Measurements from ENCODE around the gene PRCD.
"Not testable (repeated sequence)": the region's sequence is repeated elsewhere in the genome, so short reads cannot be mapped to it uniquely, and the experiment has no call there.

PRCD gene

GRCh38 chr17:76524598-76525512 is 15.0 kb upstream of the PRCD start:
- no peak for TF ChIP-seq CTCF (IDR thresholded peaks at IDR 0.05)
- DNase-seq (ENCODE audit: low spot score), result no peak
- H3K27ac ChIP-seq, result peak overlapping the region in 1 of 2 donors; percentile 51
- H3K4me3 ChIP-seq, result no peak overlapping the region

GRCh38 chr17:76525513-76525833 is 14.4 kb upstream of the PRCD start:
- peak overlapping the region in 1 of 2 donors; percentile 51 for H3K27ac ChIP-seq
- not testable (repeated sequence) for H3K4me3 ChIP-seq; DNase-seq (ENCODE audit: low spot score)

GRCh38 chr17:76527016-76527415 is 12.8 kb upstream of the PRCD start:
- H3K27ac ChIP-seq, result peak overlapping the region; percentile 80 to 91
- not testable (repeated sequence) for H3K4me3 ChIP-seq; DNase-seq (ENCODE audit: low spot score)

- DNase-seq (ENCODE audit: low spot score), result no peak
- no peak overlapping the region for H3K4me3 ChIP-seq
- peak overlapping the region; percentile 80 to 91 for H3K27ac ChIP-seq
- no peak for TF ChIP-seq CTCF (IDR thresholded peaks at IDR 0.05)
These were observed 12.3 kb upstream of the PRCD start for GRCh38 chr17:76527430-76528111.

GRCh38 chr17:76528156-76528527 is 11.7 kb upstream of the PRCD start:
- H3K27ac ChIP-seq, result peak overlapping the region; percentile 90 to 91
- no peak for DNase-seq (ENCODE audit: low spot score)
- H3K4me3 ChIP-seq, result peak overlapping the region; percentile 16
- TF ChIP-seq CTCF (IDR thresholded peaks at IDR 0.05), result no peak

GRCh38 chr17:76528528-76529223 is 11.2 kb upstream of the PRCD start:
- DNase-seq (ENCODE audit: low spot score), result no peak
- no peak for TF ChIP-seq CTCF (IDR thresholded peaks at IDR 0.05)
- Histone ChIP-seq H3K4me3 (peak overlapping the region; percentile 42), H3K27ac (peak overlapping the region; percentile 90 to 91)

GRCh38 chr17:76529224-76530094 is 10.4 kb upstream of the PRCD start:
- no peak for TF ChIP-seq CTCF (IDR thresholded peaks at IDR 0.05)

More at GRCh38 chr17:76529224-76530094, 10.4 kb upstream of the PRCD start:
- H3K4me3 ChIP-seq, result peak overlapping the region; percentile 42
- peak overlapping the region; percentile 90 to 91 for H3K27ac ChIP-seq
- peak; percentile 89 for DNase-seq (ENCODE audit: low spot score)
